Right lung (tissue), 5 donors: ENCODE measurements around the gene NUAK2. TPM values are rescaled to one million over a fixed set of nuclear protein-coding genes. Genes with fewer than 3 reads are reported as not detected.

Experiments used
- DNase-seq, 2 donors: peaks; one replicate each; pipeline ENCODE4 v3.0.0-alpha.2; 2013
- polyA plus RNA-seq, 5 donors: library from polyadenylated mRNA; unstranded; fragments of 120-200 nt; gene quantifications; one replicate each; pipeline versions ENCODE4 v1.2.1 to v1.2.3, GENCODE V29; 2013; ENCODE audit warnings: inconsistent platforms in 1 of 5, low replicate concordance in 1 of 5; ENCODE audit not compliant: insufficient read length in 5 of 5, insufficient read depth in 1 of 5

Gene NUAK2
- polyA plus RNA-seq, 5 donors: 6.0 to 10.5 (median 7.9) TPM

DNA sequence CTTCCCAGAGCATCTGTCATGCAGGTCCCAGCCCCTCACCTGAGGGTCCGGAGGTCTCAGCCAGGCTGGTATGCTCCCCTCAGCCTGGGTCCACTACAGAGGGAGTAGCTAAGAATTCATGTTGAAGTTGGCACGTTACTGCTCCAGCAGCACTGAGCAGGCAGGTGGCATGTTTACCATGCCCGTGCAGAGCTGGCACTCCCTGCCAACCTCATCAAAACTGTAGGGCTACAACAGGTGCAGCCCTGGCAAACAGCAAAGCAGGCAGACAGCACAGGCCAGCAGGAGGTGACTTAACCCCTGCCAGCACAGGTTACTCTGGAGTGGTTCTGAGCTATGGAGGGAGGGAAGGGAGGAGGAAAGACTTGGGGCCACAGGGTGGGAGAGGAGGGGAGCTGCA lies 46.4 kb downstream of the NUAK2 start:
- DNase-seq: no peak

DNA sequence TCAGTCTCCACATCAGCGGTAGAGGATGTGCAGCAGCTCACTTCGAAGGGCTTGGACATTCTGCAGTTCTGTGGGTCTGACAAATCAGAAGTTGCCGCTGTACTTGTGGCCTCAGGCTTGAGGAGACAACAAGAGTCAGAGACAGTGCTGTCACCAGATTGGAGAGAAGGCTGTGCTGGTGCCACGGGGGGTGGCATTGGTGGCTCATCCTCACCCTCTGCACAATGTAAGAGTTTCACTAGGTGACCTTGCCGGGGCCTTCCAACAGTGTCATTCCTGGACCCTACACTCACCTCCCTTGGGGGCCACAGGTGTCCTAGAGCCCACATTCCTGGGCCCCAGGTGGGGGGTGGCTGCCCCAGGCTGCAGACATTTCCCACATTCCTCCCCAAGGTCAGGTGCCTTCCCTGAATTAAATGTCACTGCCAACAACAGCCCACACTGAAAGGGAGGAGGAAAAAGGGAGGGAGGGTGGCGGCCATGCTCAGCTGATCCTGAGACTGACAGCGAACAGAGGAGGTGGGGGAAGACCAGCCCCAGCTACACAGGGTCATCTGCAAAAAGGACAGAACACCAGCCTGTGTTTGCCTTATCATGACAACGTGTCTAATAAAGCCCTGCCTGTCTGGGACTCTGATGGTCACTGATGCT lies 47.4 kb downstream of the NUAK2 start:
- no peak for DNase-seq

DNA sequence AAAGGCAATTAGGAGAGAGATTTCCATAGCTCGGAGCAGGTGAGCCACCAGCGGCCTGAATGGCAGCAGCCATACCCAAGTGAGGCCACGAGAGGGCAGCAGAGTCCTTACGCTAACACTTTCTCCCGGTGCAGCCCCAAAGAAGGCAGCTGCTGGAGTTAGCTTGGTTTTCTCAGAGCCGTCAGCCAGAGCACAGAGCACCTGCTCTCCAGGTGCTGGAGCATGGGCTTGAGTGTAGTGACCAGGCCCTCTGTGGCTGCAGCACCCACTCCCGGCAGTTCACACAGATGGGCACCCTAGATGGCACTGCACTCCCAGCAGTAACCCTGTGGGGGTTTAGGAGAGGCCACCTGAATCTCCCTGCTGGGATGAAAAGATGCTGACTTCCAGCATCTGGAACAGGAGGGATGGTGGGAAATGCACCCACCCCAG lies 48.0 kb downstream of the NUAK2 start:
- DNase-seq: peak; percentile 61 to 73

- no peak for DNase-seq
These were observed 49.0 kb downstream of the NUAK2 start for GRCh38 chr1:205272536-205272935.

DNA sequence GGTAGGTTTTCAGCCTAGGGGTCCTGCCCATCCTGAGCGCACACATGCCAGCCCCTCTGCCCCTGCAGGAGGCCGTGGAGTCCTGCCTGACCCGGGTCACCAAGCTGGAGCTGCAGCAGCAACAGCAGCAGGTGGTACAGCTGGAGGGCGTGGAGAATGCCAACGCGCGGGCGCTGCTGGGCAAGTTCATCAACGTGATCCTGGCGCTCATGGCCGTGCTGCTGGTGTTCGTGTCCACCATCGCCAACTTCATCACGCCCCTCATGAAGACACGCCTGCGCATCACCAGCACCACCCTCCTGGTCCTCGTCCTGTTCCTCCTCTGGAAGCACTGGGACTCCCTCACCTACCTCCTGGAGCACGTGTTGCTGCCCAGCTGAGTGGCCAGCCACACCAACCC lies 49.8 kb downstream of the NUAK2 start:
- DNase-seq: no peak

DNA sequence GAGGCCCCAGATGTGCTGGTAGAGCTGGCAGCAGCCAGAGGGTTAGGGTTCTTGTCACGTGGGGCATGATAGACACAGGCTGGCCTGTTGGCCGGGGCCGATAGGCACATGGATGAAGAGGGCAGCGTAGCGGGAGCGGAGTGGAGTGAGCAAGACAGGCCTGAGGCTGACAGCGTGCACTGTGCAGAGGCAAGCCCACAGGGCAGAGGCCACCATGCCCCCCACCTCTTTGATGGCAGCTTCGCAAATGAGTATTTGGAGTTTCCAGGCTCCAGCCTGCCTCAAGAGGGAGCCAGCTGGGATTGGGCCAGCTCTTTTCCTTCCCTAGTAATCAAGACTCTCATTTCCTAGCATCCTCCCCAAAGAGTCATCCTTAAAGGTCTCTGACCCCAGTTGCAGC lies 50.3 kb downstream of the NUAK2 start:
- DNase-seq: no peak

DNA sequence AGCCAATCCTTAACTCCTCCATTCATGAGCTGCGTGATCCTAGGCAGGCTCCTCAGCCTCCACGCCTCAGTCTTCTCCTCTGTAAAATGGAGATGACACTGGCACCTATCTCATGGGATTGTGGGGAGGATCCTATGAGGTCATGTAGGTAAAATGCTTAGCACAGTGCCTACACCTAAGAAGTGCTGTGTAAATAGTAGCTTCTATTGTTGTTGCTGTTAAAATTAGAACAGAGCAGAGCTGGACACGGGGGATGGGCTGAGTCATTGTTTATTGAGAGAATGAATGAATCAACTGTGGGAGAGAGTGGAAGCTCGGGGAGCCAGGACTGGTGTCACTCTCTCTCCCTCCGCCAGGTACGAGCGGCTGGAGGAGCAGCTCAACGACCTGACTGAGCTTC lies 50.8 kb downstream of the NUAK2 start:
- DNase-seq: no peak

DNA sequence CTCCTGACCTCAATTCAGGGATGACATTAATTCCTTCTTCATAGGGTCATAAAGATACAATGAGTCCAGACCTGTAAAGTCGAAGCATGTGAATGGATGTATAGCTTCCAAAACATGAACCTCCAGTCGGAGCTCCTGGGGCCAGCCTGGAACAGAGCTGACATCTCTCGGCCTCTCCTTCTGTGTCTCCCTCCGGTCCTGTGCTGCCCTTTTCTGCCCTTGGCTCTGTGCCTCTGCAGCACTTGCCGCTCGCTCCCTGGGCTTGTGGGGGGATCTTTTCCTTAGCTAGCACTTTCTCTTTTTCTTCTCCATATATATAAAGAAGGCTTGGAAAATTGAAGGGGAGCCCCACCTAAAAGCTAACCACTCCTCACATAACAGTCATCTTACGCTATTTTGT lies 51.3 kb downstream of the NUAK2 start:
- DNase-seq: no peak

GRCh38 chr1:205269711-205270110 lies 51.8 kb downstream of the NUAK2 start:
- DNase-seq: no peak

DNA sequence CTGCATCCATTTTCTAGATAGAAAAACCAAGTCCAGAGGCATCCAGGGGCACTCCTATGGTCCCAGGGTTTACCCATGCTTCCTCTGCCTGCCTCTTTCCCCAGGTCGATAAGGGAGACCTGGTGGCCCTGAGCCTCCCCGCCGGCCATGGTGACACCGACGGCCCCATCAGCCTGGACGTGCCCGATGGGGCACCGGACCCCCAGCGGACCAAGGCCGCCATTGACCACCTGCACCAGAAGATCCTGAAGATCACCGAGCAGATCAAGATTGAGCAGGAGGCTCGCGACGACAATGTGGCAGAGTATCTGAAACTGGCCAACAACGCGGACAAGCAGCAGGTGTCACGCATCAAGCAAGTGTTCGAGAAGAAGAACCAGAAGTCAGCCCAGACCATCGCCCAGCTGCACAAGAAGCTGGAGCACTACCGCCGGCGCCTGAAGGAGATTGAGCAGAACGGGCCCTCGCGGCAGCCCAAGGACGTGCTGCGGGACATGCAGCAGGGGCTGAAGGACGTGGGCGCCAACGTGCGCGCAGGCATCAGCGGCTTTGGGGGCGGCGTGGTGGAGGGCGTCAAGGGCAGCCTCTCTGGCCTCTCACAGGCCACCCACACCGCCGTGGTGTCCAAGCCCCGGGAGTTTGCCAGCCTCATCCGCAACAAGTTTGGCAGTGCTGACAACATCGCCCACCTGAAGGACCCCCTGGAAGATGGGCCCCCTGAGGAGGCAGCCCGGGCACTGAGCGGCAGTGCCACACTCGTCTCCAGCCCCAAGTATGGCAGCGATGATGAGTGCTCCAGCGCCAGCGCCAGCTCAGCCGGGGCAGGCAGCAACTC lies 52.5 kb downstream of the NUAK2 start:
- DNase-seq: no peak

GRCh38 chr1:205267306-205267902 lies 54.1 kb downstream of the NUAK2 start:
- no peak for DNase-seq

DNA sequence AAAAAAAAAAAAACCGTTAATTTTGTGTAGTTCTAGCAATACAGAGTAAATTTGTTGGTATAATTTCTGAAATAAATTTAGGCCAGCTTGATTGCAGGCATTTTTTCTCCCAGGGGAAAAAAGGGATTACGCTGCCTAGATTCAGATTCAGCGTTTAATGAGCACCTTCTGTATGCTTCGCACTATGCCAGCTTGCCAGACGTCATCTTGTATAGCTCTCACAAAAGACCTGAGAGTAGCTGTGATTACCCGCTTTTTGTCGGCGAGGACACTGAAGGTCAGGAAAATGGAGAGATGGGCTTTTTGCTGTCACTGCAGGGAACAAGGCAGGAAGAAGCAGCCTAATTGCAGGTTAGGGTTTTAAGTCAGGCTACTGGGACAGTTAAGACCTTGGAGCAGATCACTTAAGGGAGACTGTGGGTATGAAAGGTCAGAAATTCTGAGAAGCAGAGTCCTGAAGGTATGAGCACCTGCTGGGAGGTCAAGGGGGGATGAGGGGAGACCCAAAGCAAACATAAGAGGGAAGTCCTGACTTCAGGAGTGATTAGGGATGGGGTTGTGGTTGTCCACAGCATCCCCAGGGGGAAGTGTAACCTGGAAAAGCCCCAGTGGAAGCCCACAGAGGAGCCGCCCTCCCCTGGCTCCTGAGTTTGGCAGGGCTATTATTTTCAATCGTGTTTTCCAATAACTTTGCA lies 54.8 kb downstream of the NUAK2 start:
- no peak for DNase-seq

GRCh38 chr1:205263580-205264190 lies 57.9 kb downstream of the NUAK2 start:
- DNase-seq: no peak

GRCh38 chr1:205262731-205263171 lies 58.8 kb downstream of the NUAK2 start:
- DNase-seq: no peak

DNA sequence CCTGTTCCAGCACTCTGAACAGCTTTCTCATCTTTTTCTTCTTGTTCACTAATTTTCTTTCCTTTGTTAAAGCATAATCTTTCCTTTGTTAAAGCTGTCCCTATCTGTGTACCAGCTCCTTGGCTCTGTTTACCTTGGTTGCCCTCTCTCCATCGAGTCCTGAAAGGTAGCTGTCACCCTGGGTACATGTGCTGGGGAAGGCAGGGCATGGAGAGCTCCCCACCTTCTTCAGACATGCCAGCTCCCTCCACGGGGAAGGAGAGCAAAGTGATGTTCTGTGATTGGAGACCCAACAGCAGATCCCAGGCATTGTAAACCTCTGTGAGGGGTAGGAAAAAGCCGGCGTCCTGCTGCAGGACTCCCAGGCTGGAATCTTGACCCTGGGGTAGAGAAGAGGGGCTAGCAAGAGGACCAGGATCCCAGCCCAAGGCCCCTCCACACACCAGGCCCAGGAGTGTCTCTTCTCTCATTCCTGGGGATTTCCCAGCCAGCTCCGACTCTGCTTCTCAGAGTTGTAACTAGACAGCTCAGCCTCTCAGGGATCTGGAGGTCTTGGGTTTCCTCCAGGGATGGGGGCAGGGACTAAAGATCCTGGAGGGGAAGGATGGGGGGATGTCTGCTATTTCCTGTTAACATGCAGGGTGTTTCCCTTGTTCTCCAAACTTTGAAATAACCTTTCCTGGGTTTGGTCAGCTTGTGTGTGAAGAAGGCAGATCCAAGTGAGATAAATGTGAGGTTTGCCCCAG lies 59.4 kb downstream of the NUAK2 start:
- DNase-seq: no peak

GRCh38 chr1:205260948-205261732 lies 60.4 kb downstream of the NUAK2 start:
- no peak for DNase-seq

- DNase-seq: no peak
These were observed 61.5 kb downstream of the NUAK2 start for GRCh38 chr1:205259998-205260397.

DNA sequence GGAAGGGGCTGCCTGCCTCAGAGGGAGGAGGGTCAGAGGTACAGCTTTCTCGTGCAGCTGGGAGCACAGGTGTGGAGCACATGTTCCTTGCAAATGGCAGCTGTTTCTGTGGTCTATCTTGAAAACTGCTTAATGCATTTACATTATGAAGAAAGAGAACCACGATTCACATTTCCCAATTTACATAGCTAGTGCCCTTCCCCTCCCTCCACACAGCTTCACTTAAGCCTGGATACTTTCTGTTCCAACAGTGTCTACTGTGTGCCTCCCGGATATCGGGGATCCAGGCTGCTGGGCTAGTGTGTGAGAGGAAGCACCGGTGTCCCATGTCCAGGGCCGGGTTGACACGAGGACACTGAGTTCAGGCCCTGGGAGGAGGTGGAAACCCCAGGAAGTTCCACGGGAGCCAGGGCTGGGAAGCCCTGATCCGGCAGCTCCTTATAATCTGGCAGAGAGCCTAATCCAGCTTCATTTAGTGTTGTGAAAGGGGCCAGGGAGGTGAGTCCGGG lies 62.2 kb downstream of the NUAK2 start:
- DNase-seq: no peak

- no peak for DNase-seq
These were observed 62.8 kb downstream of the NUAK2 start for GRCh38 chr1:205258719-205259118.

GRCh38 chr1:205258261-205258691 lies 63.3 kb downstream of the NUAK2 start:
- DNase-seq: no peak
